Parathyroid adenoma (tissue), 2 donors: ENCODE data around the gene MYO3B.

Experiments used
- H2AFZ ChIP-seq: fragments of 300-600 bp; sonication (generic); one replicate; pipeline ENCODE4 v1.7.0; 2017; ENCODE audit warnings: antibody characterized with exemption, mild to moderate bottlenecking
- H3K27ac ChIP-seq: fragments of 300-600 bp; sonication (generic); one replicate; pipeline ENCODE4 v1.7.0; 2017
- H3K27me3 ChIP-seq: fragments of 300-600 bp; sonication (generic); one replicate; pipeline ENCODE4 v1.7.0; 2017; ENCODE audit warnings: low read length; ENCODE audit not compliant: control insufficient read depth, insufficient read depth
- H3K36me3 ChIP-seq: fragments of 300-600 bp; sonication (generic); one replicate; pipeline ENCODE4 v1.7.0; 2017; ENCODE audit warnings: low read length; ENCODE audit not compliant: control insufficient read depth, insufficient read depth
- H3K4me1 ChIP-seq: fragments of 300-600 bp; sonication (generic); one replicate; pipeline ENCODE4 v1.7.0; 2017; ENCODE audit warnings: control low read depth
- H3K4me2 ChIP-seq: fragments of 300-600 bp; sonication (generic); one replicate; pipeline ENCODE4 v1.7.0; 2017; ENCODE audit warnings: low read length
- H3K4me3 ChIP-seq: fragments of 300-600 bp; sonication (generic); one replicate; pipeline ENCODE4 v1.7.0; 2017; ENCODE audit warnings: low read depth, low read length
- H3K79me2 ChIP-seq: fragments of 300-600 bp; sonication (generic); one replicate; pipeline ENCODE4 v1.7.0; 2017; ENCODE audit warnings: control low read depth
- H3K9ac ChIP-seq: fragments of 300-600 bp; sonication (generic); one replicate; pipeline ENCODE4 v1.7.0; 2017; ENCODE audit warnings: mild to moderate bottlenecking
- H3K9me3 ChIP-seq: fragments of 300-600 bp; sonication (generic); one replicate; pipeline ENCODE4 v1.7.0; 2017; ENCODE audit warnings: low read length; ENCODE audit not compliant: control insufficient read depth
- CTCF ChIP-seq: fragments of 300-600 bp; sonication (generic); IDR thresholded peaks from one replicate; pipeline ENCODE4 v1.7.0; 2017; ENCODE audit warnings: antibody characterized with exemption, mild to moderate bottlenecking
- donor health status: primary hyperparathyroidism.

The MYO3B gene

GRCh38 chr2:170222298-170222697, 44.4 kb downstream of the MYO3B start:
- Histone ChIP-seq H2AFZ (no peak overlapping the region), H3K4me1 (no peaks in the 10 kb centered on the region), H3K9ac (no peak overlapping the region), H3K36me3 (no peaks in the 10 kb centered on the region), H3K27ac (no peak overlapping the region), H3K9me3 (no peaks in the 10 kb centered on the region), H3K4me3 (no peak overlapping the region), H3K27me3 (no peaks in the 10 kb centered on the region), H3K4me2 (no peak overlapping the region), H3K79me2 (no peaks in the 10 kb centered on the region)
- no peak for TF ChIP-seq CTCF

- H3K9me3 ChIP-seq, result no peaks in the 10 kb centered on the region
- no peak overlapping the region for H3K27ac ChIP-seq
- H3K4me1 ChIP-seq, result no peaks in the 10 kb centered on the region
- TF ChIP-seq CTCF, result no peak
- no peak overlapping the region for H3K4me2 ChIP-seq
- no peak overlapping the region for H3K9ac ChIP-seq
- H3K27me3 ChIP-seq, result no peaks in the 10 kb centered on the region
- H3K36me3 ChIP-seq, result no peaks in the 10 kb centered on the region
- H3K4me3 ChIP-seq, result no peak overlapping the region
- H3K79me2 ChIP-seq, result no peaks in the 10 kb centered on the region
- no peak overlapping the region for H2AFZ ChIP-seq
Measured at GRCh38 chr2:170222842-170223241, 44.9 kb downstream of the MYO3B start.

GRCh38 chr2:170224692-170225294, 46.8 kb downstream of the MYO3B start:
- H3K4me1 ChIP-seq, result no peaks in the 10 kb centered on the region
- H3K9ac ChIP-seq, result no peak overlapping the region
- no peaks in the 10 kb centered on the region for H3K36me3 ChIP-seq
- no peak for TF ChIP-seq CTCF
- H3K4me2 ChIP-seq, result no peak overlapping the region
- H3K27me3 ChIP-seq, result no peaks in the 10 kb centered on the region
- no peak overlapping the region for H3K4me3 ChIP-seq
- no peak overlapping the region for H3K27ac ChIP-seq
- H3K9me3 ChIP-seq, result no peaks in the 10 kb centered on the region
- no peaks in the 10 kb centered on the region for H3K79me2 ChIP-seq
- no peak overlapping the region for H2AFZ ChIP-seq

GRCh38 chr2:170226216-170226615, 48.3 kb downstream of the MYO3B start:
- H3K9ac ChIP-seq, result no peak overlapping the region
- H3K4me2 ChIP-seq, result no peak overlapping the region
- no peaks in the 10 kb centered on the region for H3K9me3 ChIP-seq
- no peak overlapping the region for H3K27ac ChIP-seq
- no peaks in the 10 kb centered on the region for H3K36me3 ChIP-seq
- no peaks in the 10 kb centered on the region for H3K27me3 ChIP-seq
- H3K4me3 ChIP-seq, result no peak overlapping the region
- no peak for TF ChIP-seq CTCF
- no peak overlapping the region for H2AFZ ChIP-seq
- peaks cover 3% of the 10 kb centered on the region for H3K4me1 ChIP-seq
- no peaks in the 10 kb centered on the region for H3K79me2 ChIP-seq

GRCh38 chr2:170227507-170227947, 49.6 kb downstream of the MYO3B start:
- Histone ChIP-seq H3K79me2 (no peaks in the 10 kb centered on the region), H3K9ac (no peak overlapping the region), H3K27me3 (no peaks in the 10 kb centered on the region), H3K36me3 (no peaks in the 10 kb centered on the region), H3K4me1 (peaks cover 7% of the 10 kb centered on the region), H3K9me3 (no peaks in the 10 kb centered on the region), H3K4me2 (no peak overlapping the region), H3K4me3 (no peak overlapping the region), H2AFZ (no peak overlapping the region), H3K27ac (no peak overlapping the region)
- TF ChIP-seq CTCF, result no peak
